Measurements from ENCODE around the gene PRKCQ.
"Not testable (repeated sequence)": the region's sequence is repeated elsewhere in the genome, so short reads cannot be mapped to it uniquely, and the experiment has no call there.

DNA sequence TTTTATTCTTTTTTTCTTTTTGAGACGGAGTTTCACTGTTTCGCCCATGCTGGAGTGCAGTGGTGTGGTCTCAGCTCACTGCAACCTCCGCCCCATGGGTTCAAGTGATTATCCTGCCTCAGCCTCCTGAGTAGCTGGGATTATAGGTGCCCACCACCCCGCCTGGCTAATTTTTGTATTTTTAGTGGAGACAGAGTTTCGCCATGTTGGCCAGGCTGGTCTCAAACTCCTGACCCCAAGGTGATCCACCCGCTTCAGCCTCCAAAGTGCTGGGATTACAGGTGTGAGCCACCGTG lies 107.4 kb downstream of the PRKCQ start:
- TF ChIP-seq, protein P1, sequence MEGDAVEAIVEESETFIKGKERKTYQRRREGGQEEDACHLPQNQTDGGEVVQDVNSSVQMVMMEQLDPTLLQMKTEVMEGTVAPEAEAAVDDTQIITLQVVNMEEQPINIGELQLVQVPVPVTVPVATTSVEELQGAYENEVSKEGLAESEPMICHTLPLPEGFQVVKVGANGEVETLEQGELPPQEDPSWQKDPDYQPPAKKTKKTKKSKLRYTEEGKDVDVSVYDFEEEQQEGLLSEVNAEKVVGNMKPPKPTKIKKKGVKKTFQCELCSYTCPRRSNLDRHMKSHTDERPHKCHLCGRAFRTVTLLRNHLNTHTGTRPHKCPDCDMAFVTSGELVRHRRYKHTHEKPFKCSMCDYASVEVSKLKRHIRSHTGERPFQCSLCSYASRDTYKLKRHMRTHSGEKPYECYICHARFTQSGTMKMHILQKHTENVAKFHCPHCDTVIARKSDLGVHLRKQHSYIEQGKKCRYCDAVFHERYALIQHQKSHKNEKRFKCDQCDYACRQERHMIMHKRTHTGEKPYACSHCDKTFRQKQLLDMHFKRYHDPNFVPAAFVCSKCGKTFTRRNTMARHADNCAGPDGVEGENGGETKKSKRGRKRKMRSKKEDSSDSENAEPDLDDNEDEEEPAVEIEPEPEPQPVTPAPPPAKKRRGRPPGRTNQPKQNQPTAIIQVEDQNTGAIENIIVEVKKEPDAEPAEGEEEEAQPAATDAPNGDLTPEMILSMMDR (IDR thresholded peaks at IDR 0.05) = not testable (repeated sequence)
- TF ChIP-seq POLR2A (IDR thresholded peaks at IDR 0.05) = not testable (repeated sequence)

Measured in Peyer's patch (tissue), 4 donors.